Lung (tissue), 12 donors: ENCODE measurements around the gene SETBP1. TPM values are rescaled to one million over a fixed set of nuclear protein-coding genes. Genes with fewer than 3 reads are reported as not detected.
A peak's percentile ranks its signal among the peaks of the same experiment; 100 is the strongest.

Experiments
- ATAC-seq: fragments of 200-7000 bp; cut with Tn5 transposase; one replicate; pipeline ENCODE4 v1.9.1; 2020; ENCODE audit warnings: moderate number of reproducible peaks; ENCODE audit not compliant: insufficient read depth, low FRiP score
- DNase-seq, 3 donors: peaks; one replicate each; pipeline ENCODE4 v3.0.0-alpha.2; 2013 to 2017
- H3K27ac ChIP-seq, 2 donors: one replicate each; pipeline ENCODE4 v1.5.1; 2013; ENCODE audit warnings: mild to moderate bottlenecking in 2 of 2, moderate library complexity in 2 of 2, control low read depth in 1 of 2, inconsistent platforms in 1 of 2, low read depth in 1 of 2, low read length in 1 of 2
- H3K27me3 ChIP-seq, 3 donors: one replicate each; pipeline ENCODE4 v1.5.1; 2013; ENCODE audit warnings: low read length in 2 of 3; ENCODE audit not compliant: control insufficient read depth in 3 of 3, insufficient read depth in 3 of 3
- H3K36me3 ChIP-seq, 4 donors: one replicate each; pipeline ENCODE4 v1.5.1; 2013; ENCODE audit warnings: low read length in 4 of 4, mild to moderate bottlenecking in 1 of 4, moderate library complexity in 1 of 4; ENCODE audit not compliant: control insufficient read depth in 4 of 4, insufficient read depth in 4 of 4
- H3K4me1 ChIP-seq, 5 donors: one replicate each; pipeline ENCODE4 v1.5.1; 2013; ENCODE audit warnings: low read length in 5 of 5, mild to moderate bottlenecking in 2 of 5, moderate library complexity in 1 of 5; ENCODE audit not compliant: control insufficient read depth in 5 of 5, insufficient read depth in 5 of 5
- H3K4me3 ChIP-seq: one replicate; pipeline ENCODE4 v1.5.1; 2013; ENCODE audit warnings: mild to moderate bottlenecking, control low read depth, moderate library complexity
- H3K9ac ChIP-seq, 2 donors: one replicate each; pipeline ENCODE4 v1.5.1; 2013; ENCODE audit warnings: low read length in 2 of 2, control low read depth in 1 of 2; ENCODE audit not compliant: insufficient read depth in 1 of 2
- H3K9me3 ChIP-seq, 4 donors: one replicate each; pipeline ENCODE4 v1.5.1; 2013; ENCODE audit warnings: low read length in 3 of 4, mild to moderate bottlenecking in 1 of 4, moderate library complexity in 1 of 4; ENCODE audit not compliant: control insufficient read depth in 4 of 4, insufficient read depth in 3 of 4
- WGBS, 2 donors: extraction: QIAGEN DNeasy Blood & Tissue Kit; methylation state at CpG; one replicate each; pipeline ENCODE4 v1.1.7; 2013; 5-methylcytosine and 5-hydroxymethylcytosine counted together
- polyA plus RNA-seq, 2 donors: library from polyadenylated mRNA; stranded (reverse); fragments of 200-250 nt; gene quantifications; one replicate each; pipeline ENCODE4 v1.2.1, GENCODE V29; 2013
- total RNA-seq, 2 donors: library from RNA; depleted of rRNA in 1 of 2; stranded (reverse); fragments of >200 nt in 1 of 2; gene quantifications; one replicate each; pipeline ENCODE4 v1.2.1, GENCODE V29; 2014 to 2021
- TF ChIP-seq, protein P1 (sequence below): IDR thresholded peaks from 2 replicates; pipeline ENCODE4 v1.5.1; 2012; ENCODE audit warnings: mild to moderate bottlenecking; ENCODE audit errors: control extremely low read depth, extremely low read depth
- donor health status: control.
- donor health status: control.
- donor health status: Bipolar disorder and iron deficiency.
- donor health status: healthy.
- donor health status: DM: yes; HTN: yes; CAD: no.

Gene SETBP1
- total and polyA plus RNA-seq, 4 donors = 1.6 to 43.8 (median 16.6) TPM

DNA sequence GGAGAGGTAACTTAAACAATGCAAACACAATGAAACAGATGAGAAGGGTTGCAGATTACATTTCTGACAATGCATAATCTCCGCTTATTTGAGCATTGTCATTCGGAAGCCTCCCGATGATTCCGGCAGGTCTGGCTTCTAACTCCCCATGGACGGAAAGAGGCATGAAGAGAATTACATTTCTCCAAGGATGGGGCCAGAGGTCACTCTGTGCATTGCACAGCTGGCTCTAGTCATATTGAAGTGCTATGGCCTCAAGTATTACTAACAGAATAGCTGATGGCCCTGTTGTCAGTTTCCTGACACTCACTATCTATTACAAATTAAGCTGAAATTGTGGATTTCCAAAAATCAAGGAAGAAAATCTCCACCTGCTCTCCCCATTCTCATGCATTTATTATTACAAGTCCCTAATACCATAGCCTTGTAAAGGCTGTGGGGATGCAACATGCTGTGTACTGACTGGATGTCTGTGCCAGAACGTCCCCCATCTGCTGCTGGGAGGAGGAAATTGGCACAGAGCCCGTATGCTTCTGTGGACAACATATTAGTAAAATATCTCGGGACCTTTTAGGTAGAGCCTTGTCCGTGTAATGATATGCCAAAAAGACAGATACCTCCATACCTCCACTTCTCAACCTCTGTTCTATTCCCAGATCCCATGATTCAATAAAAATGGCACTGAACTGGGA is 168.1 kb downstream of the SETBP1 start:
- Histone ChIP-seq H3K27me3 (no peaks in the 10 kb centered on the region), H3K9me3 (peaks cover 0 to 1% (median 0%) of the 10 kb centered on the region in 4 donors), H3K4me3 (no peak overlapping the region), H3K36me3 (no peaks in the 10 kb centered on the region), H3K27ac (no peak overlapping the region), H3K4me1 (peaks cover 7 to 51% (median 14%) of the 10 kb centered on the region in 5 donors), H3K9ac (no peak overlapping the region)
- TF ChIP-seq, protein P1, sequence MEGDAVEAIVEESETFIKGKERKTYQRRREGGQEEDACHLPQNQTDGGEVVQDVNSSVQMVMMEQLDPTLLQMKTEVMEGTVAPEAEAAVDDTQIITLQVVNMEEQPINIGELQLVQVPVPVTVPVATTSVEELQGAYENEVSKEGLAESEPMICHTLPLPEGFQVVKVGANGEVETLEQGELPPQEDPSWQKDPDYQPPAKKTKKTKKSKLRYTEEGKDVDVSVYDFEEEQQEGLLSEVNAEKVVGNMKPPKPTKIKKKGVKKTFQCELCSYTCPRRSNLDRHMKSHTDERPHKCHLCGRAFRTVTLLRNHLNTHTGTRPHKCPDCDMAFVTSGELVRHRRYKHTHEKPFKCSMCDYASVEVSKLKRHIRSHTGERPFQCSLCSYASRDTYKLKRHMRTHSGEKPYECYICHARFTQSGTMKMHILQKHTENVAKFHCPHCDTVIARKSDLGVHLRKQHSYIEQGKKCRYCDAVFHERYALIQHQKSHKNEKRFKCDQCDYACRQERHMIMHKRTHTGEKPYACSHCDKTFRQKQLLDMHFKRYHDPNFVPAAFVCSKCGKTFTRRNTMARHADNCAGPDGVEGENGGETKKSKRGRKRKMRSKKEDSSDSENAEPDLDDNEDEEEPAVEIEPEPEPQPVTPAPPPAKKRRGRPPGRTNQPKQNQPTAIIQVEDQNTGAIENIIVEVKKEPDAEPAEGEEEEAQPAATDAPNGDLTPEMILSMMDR = no peak
- no peak for ATAC-seq
- peak; percentile 69 to 87 (median 76) for DNase-seq
- 64 to 77% methylated on average over 9 of the region's 9 CpGs for WGBS, 2 donors

DNA sequence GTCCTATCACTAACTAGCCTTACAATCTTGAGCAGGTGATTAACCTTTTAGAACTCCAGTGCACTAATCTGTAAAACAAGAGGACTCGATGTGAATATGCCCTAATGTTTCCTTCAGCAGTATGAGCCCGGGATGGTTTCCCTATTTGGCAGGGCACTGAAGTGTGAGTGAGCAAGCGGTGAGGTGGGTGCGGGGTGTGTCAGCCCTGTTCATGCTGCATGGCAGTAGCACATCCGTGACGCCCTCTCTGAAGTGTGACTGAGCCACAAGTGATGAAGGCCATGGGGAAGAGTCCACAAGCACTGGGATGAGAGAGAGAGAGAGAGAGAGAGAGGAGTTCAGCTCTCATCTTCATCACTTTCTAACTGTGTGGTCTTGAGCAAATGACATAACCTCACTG is 168.7 kb downstream of the SETBP1 start:
- no peaks in the 10 kb centered on the region for H3K27me3 ChIP-seq
- no peaks in the 10 kb centered on the region for H3K36me3 ChIP-seq
- H3K4me3 ChIP-seq = no peak overlapping the region
- DNase-seq (peak; percentile 40 to 54 (median 47)), ATAC-seq (no peak)
- peaks cover 7 to 51% (median 14%) of the 10 kb centered on the region in 5 donors for H3K4me1 ChIP-seq
- H3K27ac ChIP-seq = no peak overlapping the region
- WGBS, 2 donors = 81 to 82% methylated on average over 6 of the region's 6 CpGs
- TF ChIP-seq, protein P1 = no peak
- H3K9ac ChIP-seq = no peak overlapping the region
- H3K9me3 ChIP-seq = peaks cover 0 to 1% (median 0%) of the 10 kb centered on the region in 4 donors

DNA sequence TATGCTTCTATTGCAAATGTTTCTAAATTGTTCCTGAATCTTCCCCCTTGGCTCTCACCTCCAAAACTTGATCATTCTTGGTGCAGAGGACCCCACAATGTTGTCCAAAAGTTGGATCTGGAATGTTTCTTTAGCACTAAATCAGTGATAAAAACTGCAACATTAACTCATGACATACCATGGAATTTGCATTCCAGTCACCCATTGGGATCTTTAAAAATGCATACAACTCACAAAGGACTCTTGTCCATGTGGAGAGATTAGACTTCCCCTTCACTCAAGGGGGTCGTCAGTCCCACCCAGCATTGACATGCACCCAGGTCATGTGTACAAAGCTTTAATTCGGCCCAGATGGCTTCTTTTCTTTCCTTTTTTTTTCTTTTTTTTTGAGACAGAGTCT is 169.3 kb downstream of the SETBP1 start:
- ATAC-seq (no peak), DNase-seq (peak; percentile 48 to 93 (median 87))
- Histone ChIP-seq H3K9me3 (peaks cover 0 to 1% (median 0%) of the 10 kb centered on the region in 4 donors), H3K27me3 (no peaks in the 10 kb centered on the region), H3K27ac (no peak overlapping the region), H3K36me3 (no peaks in the 10 kb centered on the region), H3K4me3 (no peak overlapping the region), H3K4me1 (peaks cover 3 to 51% (median 14%) of the 10 kb centered on the region in 5 donors), H3K9ac (no peak overlapping the region)
- TF ChIP-seq, protein P1 = no peak
- 65 to 91% methylated on average over 2 of the region's 2 CpGs for WGBS, 2 donors
